GM18507 (cell line): ENCODE results near the gene FAM184B.

ENCODE experiments used
- DNase-seq: peaks from one replicate; pipeline ENCODE4 v3.0.0; 2011; ENCODE audit warnings: low read depth; ENCODE audit not compliant: insufficient read length; ENCODE audit errors: extremely low spot score
- FAIRE-seq: peaks from 2 replicates; lab custom pipeline; 2011; peaks lifted over from hg19 to GRCh38; lab: Jason Lieb, UNC

FAM184B gene

DNA sequence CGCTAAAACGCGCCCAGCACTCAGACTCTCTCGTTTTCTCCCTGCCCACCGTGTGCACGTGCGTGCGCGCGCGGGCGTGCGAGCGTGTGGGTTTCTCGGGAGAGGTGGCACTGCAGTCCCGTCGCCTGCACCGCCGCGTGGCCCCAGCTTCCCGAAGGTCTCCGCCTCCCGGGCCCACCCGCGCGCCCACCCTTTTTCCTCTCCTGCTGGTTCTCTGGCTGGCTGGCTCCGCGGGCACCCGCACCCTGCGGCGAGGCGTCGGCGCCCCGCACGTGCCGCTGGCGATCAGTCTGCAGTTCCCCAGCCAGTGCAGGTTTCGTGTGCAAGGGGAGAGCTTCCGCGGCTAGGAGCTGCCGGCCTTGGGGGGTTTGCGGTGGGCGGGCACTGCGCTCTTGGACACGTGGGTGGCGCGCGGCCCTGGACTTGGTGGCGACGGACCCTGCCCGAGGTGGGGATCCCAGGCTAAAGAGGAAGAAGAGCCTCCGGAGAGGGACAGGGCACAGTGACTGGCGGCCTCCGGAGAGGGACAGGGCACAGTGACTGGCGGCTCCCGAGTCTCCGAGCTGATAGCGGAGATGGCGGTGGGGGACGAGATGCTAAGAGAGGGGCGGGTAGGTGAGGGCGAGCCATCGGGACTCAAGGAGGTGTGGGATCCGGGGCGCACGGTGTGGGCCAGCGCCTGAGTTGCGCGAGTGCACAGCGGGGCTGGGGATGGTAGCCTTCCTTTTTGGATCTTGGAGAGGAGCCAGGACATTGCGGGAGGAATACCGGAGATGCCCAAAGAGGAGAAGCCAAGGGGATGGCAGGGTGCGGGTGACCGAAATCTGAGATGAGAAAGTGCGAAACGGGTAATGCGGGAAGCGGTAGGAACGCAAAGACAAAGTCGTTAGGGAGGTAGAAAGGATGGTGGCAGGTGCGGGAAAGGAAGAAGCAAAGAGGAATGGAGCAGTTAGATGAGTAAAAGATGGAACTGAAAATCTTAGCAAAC is at the start of gene FAM184B:
Gene FAM184B (minus strand): TSS at position 322 of the 988 bp plus-strand sequence. CDS start 322 bp downstream, outside the sequence.
- no peak for DNase-seq
- no peak for FAIRE-seq

GRCh38 chr4:17823871-17824669 is 42.6 kb upstream of the FAM184B start:
- FAIRE-seq: peak; percentile 26
- DNase-seq: no peak

- FAIRE-seq (peak; percentile 75), DNase-seq (no peak)
Observed at GRCh38 chr4:17817027-17817426, 35.6 kb upstream of the FAM184B start.

DNA sequence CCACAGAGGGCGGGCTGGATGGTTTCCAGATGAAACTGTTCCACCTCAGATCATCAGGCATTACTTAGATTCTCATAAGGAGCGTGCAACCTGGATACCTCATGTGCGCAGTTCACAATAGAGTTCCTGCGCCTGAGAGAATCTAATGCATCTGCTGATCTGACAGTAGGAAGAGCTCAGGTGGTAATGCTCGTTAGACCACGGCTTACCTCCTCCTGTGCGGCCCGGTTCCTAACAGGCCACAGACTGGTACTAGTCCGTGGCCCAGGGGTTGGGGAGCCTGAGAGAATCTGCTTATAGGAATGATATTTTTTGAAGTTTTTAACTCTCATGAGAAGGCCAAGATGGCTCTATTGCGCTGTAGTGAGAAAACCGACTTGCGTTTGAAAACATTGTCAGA is 34.7 kb upstream of the FAM184B start:
- DNase-seq (no peak), FAIRE-seq (no peak)

- no peak for DNase-seq
- no peak for FAIRE-seq
Observed at GRCh38 chr4:17814140-17814539, 32.7 kb upstream of the FAM184B start.

GRCh38 chr4:17812801-17813200 is 31.4 kb upstream of the FAM184B start:
- peak; percentile 26 for FAIRE-seq

GRCh38 chr4:17812125-17812524 is 30.7 kb upstream of the FAM184B start:
- DNase-seq (no peak), FAIRE-seq (no peak)

More at GRCh38 chr4:17812801-17813200, 31.4 kb upstream of the FAM184B start:
- DNase-seq: no peak

GRCh38 chr4:17811078-17811603 is 29.7 kb upstream of the FAM184B start:
- FAIRE-seq (peak; percentile 49), DNase-seq (no peak)

DNA sequence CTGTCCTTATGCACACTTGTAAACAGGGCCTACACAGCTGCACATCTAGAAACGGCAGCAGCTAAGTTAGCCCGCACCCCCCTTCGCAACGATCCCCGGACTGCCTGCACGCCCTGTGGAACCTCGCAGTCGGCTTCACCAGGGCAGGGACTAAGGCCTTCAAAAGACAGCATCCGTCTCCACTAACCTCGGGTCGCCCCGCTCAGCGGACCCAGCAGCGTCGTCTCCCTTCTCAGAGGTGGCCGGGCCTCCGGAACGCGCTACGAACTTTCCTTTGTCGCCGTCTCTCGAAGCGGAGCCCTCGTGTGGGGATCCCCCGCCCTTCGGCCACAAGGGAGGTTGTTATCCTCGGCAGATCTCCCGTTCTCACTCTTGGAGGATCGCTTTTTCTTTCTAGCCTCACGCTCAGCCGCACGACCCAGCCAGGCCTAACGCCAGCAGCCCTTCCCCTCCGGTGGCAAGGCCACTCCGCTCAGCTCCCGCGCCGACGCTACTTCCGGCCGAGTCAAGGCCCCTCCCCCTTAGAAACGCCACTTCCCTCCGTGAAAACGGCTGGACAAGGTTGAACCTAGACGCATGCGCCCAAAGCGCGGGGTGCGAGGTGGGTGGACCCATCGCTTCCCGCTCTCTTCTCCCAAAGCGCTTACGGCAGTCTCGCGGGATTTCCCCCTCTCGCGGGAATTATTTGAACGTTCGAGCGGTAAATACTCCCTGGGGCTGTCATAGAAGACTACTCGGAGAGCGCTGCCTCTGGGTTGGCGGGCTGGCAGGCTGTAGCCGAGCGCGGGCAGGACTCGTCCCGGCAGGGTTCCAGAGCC is 29.0 kb upstream of the FAM184B start, which contains the start of the genes DCAF16 and NCAPG:
Gene DCAF16 (minus strand): TSS at position 498 of the 818 bp plus-strand sequence. CDS start 6,616 bp downstream, outside the sequence.
Gene NCAPG (plus strand): TSS at position 720 of the 818 bp plus-strand sequence. CDS start 99 bp downstream, outside the sequence.
- DNase-seq (peak; percentile 89), FAIRE-seq (peak; percentile 100)

DNA sequence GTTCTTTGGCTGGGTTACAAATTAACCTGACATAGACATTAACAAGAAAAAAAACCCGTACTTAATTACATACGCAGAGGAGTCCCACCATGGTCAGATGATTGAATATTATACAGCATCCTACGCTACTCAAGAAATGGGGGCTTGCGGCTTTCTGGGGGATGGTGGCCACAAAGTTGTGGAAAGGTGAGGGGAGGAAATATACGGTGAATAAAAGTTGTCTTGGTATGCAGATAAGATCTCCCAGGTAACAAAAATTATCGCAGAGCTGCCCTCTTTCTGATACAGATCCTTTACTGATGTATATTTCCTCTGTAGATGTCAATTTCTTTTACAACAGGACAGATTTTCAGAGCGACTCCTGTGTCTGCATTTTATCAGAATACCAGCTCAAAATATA is 28.2 kb upstream of the FAM184B start:
- DNase-seq: no peak

GRCh38 chr4:17807446-17807845 is 26.0 kb upstream of the FAM184B start:
- FAIRE-seq (no peak), DNase-seq (no peak)

More for the DNA sequence above, 28.2 kb upstream of the FAM184B start:
- no peak for FAIRE-seq

DNA sequence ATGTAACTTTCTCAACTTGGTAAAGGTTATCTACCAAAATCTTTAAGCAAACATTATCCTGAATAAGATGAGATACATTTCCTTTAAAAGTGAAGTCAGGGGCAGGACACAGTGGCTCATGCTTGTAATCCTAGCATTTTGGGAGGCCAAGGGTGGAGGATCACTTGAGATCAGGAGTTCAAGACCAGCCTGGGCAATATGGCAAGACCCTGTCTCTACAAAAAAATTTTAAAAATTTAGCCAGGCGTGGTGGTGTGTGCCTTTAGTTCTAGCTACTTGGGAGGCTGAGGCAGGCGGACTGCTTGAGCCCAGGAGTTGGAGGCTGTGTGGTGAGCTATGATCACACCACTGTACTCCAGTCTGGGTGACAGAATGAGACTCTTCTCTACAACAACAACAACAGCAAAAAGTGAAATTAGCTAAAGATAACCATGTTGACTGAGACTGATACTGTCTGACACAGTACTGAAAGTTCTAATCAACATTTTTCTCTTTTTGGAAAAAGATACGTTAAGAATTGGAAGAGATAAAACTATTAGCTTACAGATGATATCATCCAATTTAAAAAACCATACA is 24.2 kb upstream of the FAM184B start:
- DNase-seq: no peak
- no peak for FAIRE-seq

- DNase-seq: no peak
Observed at GRCh38 chr4:17797808-17798207, 16.4 kb upstream of the FAM184B start.

GRCh38 chr4:17794730-17795129 is 13.3 kb upstream of the FAM184B start:
- no peak for DNase-seq
- FAIRE-seq: no peak

More at GRCh38 chr4:17797808-17798207, 16.4 kb upstream of the FAM184B start:
- FAIRE-seq: no peak

DNA sequence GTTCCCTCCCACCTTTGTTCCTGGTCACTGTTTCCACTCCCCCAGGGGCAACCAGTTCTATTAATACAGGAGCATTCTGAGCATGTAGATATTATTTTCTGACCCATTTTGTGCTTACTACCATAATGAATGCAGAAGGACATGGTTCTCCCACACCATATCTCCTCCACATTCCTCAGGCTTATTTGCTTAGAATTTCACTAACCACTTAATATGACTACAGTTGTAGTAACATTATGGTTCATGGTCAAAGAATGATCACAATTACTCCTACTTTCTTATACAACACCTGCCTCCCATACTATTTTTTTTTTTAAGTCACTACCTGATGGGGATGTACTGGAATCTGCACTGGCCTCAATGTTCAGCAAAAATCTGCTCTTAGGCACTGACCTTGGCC is 7.5 kb upstream of the FAM184B start:
- FAIRE-seq: no peak

GRCh38 chr4:17787315-17787714 is 5.9 kb upstream of the FAM184B start:
- FAIRE-seq: no peak
- DNase-seq: no peak

More for the DNA sequence above, 7.5 kb upstream of the FAM184B start:
- no peak for DNase-seq

GRCh38 chr4:17786567-17786966 is 5.1 kb upstream of the FAM184B start:
- DNase-seq: no peak
- FAIRE-seq: peak; percentile 36

- FAIRE-seq (no peak), DNase-seq (no peak)
Observed at GRCh38 chr4:17785858-17786257, 4.4 kb upstream of the FAM184B start.
